DND-41 (cell line): Measurements from ENCODE around the gene DNAJB13.
A peak's percentile ranks its signal among the peaks of the same experiment; 100 is the strongest.

Source experiments
- ATAC-seq: fragments of 200-7000 bp; cut with Tn5 transposase; 3 replicates; pipeline ENCODE4 v1.9.1; 2021; ENCODE audit warnings: low read depth; ENCODE audit not compliant: insufficient read depth
- DNase-seq: peaks from one replicate; pipeline ENCODE4 v3.0.0-alpha.2; 2020
- H2AFZ ChIP-seq: 2 replicates; pipeline ENCODE4 v1.6.0; 2012; ENCODE audit warnings: low read depth, low read length
- H3K27ac ChIP-seq: 2 replicates; pipeline ENCODE4 v1.5.1; 2012; ENCODE audit warnings: low read length, inconsistent platforms
- H3K27me3 ChIP-seq: fragments of 200-600 bp; sonication (generic); 2 replicates; pipeline ENCODE4 v1.6.0; 2012; ENCODE audit warnings: low read length, mild to moderate bottlenecking, inconsistent platforms; ENCODE audit not compliant: insufficient read depth, poor library complexity
- H3K36me3 ChIP-seq: 2 replicates; pipeline ENCODE4 v1.5.1; 2012; ENCODE audit warnings: low read length, inconsistent platforms; ENCODE audit not compliant: insufficient read depth
- H3K4me1 ChIP-seq: 2 replicates; pipeline ENCODE4 v1.5.1; 2012; ENCODE audit warnings: mild to moderate bottlenecking, low read length; ENCODE audit not compliant: insufficient read depth
- H3K4me2 ChIP-seq: 2 replicates; pipeline ENCODE4 v1.6.0; 2012; ENCODE audit warnings: mild to moderate bottlenecking, moderate library complexity, low read length, inconsistent platforms; ENCODE audit not compliant: insufficient read depth
- H3K4me3 ChIP-seq, 2 experiments: fragments of 200-600 bp in 1 of 2; shearing (Covaris generic) in 1 of 2; 2 replicates each; pipeline ENCODE4 v1.5.1; 2012 to 2016; ENCODE audit warnings: inconsistent platforms in 2 of 2, low read length in 2 of 2, mild to moderate bottlenecking in 2 of 2, low read depth in 1 of 2, moderate library complexity in 1 of 2
- H3K79me2 ChIP-seq: 2 replicates; pipeline ENCODE4 v1.6.0; 2012; ENCODE audit warnings: low read length, inconsistent platforms; ENCODE audit not compliant: insufficient read depth
- H3K9ac ChIP-seq: 2 replicates; pipeline ENCODE4 v1.6.0; 2012; ENCODE audit warnings: low read depth, mild to moderate bottlenecking, inconsistent platforms, low read length, moderate library complexity
- H3K9me3 ChIP-seq: 2 replicates; pipeline ENCODE4 v1.5.1; 2012; ENCODE audit warnings: low read length, moderate library complexity, mild to moderate bottlenecking, inconsistent platforms; ENCODE audit not compliant: insufficient read depth, severe bottlenecking
- H4K20me1 ChIP-seq: 2 replicates; pipeline ENCODE4 v1.6.0; 2012; ENCODE audit warnings: low read length; ENCODE audit not compliant: insufficient read depth
- CTCF ChIP-seq: IDR thresholded peaks from 2 replicates; pipeline ENCODE4 v1.5.1; 2012; ENCODE audit warnings: borderline replicate concordance, low read length, moderate library complexity, mild to moderate bottlenecking; ENCODE audit not compliant: poor library complexity, severe bottlenecking; ENCODE audit errors: extremely low read depth
- EZH2 ChIP-seq: IDR thresholded peaks from 3 replicates; pipeline ENCODE4 v1.6.1; 2012; ENCODE audit warnings: borderline replicate concordance, low read depth, mild to moderate bottlenecking, moderate library complexity, low read length, inconsistent platforms; ENCODE audit not compliant: severe bottlenecking

Gene DNAJB13

GRCh38 chr11:73969991-73970800, 19.4 kb downstream of the DNAJB13 start:
- no peak overlapping the region for H2AFZ ChIP-seq
- ATAC-seq (peak; percentile 56), DNase-seq (peak; percentile 52)
- H3K9me3 ChIP-seq = no peaks in the 10 kb centered on the region
- TF ChIP-seq EZH2 (no peak), CTCF (no peak)
- no peak overlapping the region for H3K4me2 ChIP-seq
- H3K4me3 ChIP-seq = no peak overlapping the region
- peaks cover 14% of the 10 kb centered on the region for H3K36me3 ChIP-seq
- H3K9ac ChIP-seq = no peak overlapping the region
- peaks cover 17% of the 10 kb centered on the region; the same call in 1 of the 2 replicates for H3K4me1 ChIP-seq
- H3K27ac ChIP-seq = no peak overlapping the region
- H4K20me1 ChIP-seq = peaks cover 8% of the 10 kb centered on the region; the same call in 1 of the 2 replicates
- H3K27me3 ChIP-seq = no peaks in the 10 kb centered on the region
- no peaks in the 10 kb centered on the region for H3K79me2 ChIP-seq

- peak; percentile 10; the same call in 2 of the 3 replicates for ATAC-seq
- H3K36me3 ChIP-seq = peaks cover 24% of the 10 kb centered on the region
- no peak overlapping the region for H3K9ac ChIP-seq
- no peak overlapping the region for H3K4me2 ChIP-seq
- DNase-seq = no peak
- no peak overlapping the region for H3K27ac ChIP-seq
- H3K79me2 ChIP-seq = no peaks in the 10 kb centered on the region
- peaks cover 12% of the 10 kb centered on the region for H4K20me1 ChIP-seq
- H3K27me3 ChIP-seq = no peaks in the 10 kb centered on the region
- TF ChIP-seq EZH2 (no peak), CTCF (no peak)
- H3K9me3 ChIP-seq = no peaks in the 10 kb centered on the region
- no peak overlapping the region for H3K4me3 ChIP-seq
- no peak overlapping the region for H2AFZ ChIP-seq
- H3K4me1 ChIP-seq = peaks cover 20% of the 10 kb centered on the region; the same call in 1 of the 2 replicates
Measured at GRCh38 chr11:73971175-73971719, 20.4 kb downstream of the DNAJB13 start.

- DNase-seq = no peak
- no peak overlapping the region for H3K27ac ChIP-seq
- no peak overlapping the region for H3K9ac ChIP-seq
- no peak overlapping the region for H2AFZ ChIP-seq
- no peak overlapping the region for H3K4me2 ChIP-seq
- TF ChIP-seq CTCF = no peak
- TF ChIP-seq EZH2 = no peak
- H3K36me3 ChIP-seq = peaks cover 34% of the 10 kb centered on the region
- H3K27me3 ChIP-seq = no peaks in the 10 kb centered on the region
- no peaks in the 10 kb centered on the region for H3K79me2 ChIP-seq
- H3K4me3 ChIP-seq = no peak overlapping the region
- 0 out of 3 replicates have a peak, but pooled peaks have one; percentile 4 for ATAC-seq
- H3K9me3 ChIP-seq = no peaks in the 10 kb centered on the region
- peaks cover 18% of the 10 kb centered on the region for H4K20me1 ChIP-seq
- peaks cover 20% of the 10 kb centered on the region; the same call in 1 of the 2 replicates for H3K4me1 ChIP-seq
Measured at GRCh38 chr11:73972187-73972586, 21.4 kb downstream of the DNAJB13 start.
